ENCODE results near the gene TTF1. TPM values are rescaled to one million over a fixed set of nuclear protein-coding genes. Genes with fewer than 3 reads are reported as not detected.

Gene TTF1
- polyA plus RNA-seq, 1 experiment = 5.9 TPM

- TF ChIP-seq, protein P1, sequence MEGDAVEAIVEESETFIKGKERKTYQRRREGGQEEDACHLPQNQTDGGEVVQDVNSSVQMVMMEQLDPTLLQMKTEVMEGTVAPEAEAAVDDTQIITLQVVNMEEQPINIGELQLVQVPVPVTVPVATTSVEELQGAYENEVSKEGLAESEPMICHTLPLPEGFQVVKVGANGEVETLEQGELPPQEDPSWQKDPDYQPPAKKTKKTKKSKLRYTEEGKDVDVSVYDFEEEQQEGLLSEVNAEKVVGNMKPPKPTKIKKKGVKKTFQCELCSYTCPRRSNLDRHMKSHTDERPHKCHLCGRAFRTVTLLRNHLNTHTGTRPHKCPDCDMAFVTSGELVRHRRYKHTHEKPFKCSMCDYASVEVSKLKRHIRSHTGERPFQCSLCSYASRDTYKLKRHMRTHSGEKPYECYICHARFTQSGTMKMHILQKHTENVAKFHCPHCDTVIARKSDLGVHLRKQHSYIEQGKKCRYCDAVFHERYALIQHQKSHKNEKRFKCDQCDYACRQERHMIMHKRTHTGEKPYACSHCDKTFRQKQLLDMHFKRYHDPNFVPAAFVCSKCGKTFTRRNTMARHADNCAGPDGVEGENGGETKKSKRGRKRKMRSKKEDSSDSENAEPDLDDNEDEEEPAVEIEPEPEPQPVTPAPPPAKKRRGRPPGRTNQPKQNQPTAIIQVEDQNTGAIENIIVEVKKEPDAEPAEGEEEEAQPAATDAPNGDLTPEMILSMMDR (IDR thresholded peaks at IDR 0.05; ENCODE audit: insufficient read depth, low read depth, low read length) = no peak
- Histone ChIP-seq H3K27me3 (ENCODE audit: control insufficient read depth, insufficient read depth, low read length) (no peaks in the 10 kb centered on the region), H3K36me3 (ENCODE audit: control insufficient read depth, insufficient read depth, low read length) (peaks cover 15% of the 10 kb centered on the region), H3K4me3 (ENCODE audit: low read depth, low read length) (no peak overlapping the region)
- POLR2A ChIA-PET = no interaction called here
- CTCF ChIA-PET = no interaction called here
- no peak for DNase-seq (ENCODE audit: low read depth)
These were observed 73.1 kb downstream of the TTF1 start for GRCh38 chr9:132333556-132333955.

GRCh38 chr9:132328580-132328979 is 78.1 kb downstream of the TTF1 start:
- Histone ChIP-seq H3K36me3 (ENCODE audit: control insufficient read depth, insufficient read depth, low read length) (peaks cover 12% of the 10 kb centered on the region), H3K27me3 (ENCODE audit: control insufficient read depth, insufficient read depth, low read length) (no peaks in the 10 kb centered on the region), H3K4me3 (ENCODE audit: low read depth, low read length) (no peak overlapping the region)
- ChIA-PET POLR2A (no interaction called here), CTCF (no interaction called here)
- TF ChIP-seq, protein P1 (IDR thresholded peaks at IDR 0.05; ENCODE audit: insufficient read depth, low read depth, low read length) = no peak
- no peak for DNase-seq (ENCODE audit: low read depth)

DNA sequence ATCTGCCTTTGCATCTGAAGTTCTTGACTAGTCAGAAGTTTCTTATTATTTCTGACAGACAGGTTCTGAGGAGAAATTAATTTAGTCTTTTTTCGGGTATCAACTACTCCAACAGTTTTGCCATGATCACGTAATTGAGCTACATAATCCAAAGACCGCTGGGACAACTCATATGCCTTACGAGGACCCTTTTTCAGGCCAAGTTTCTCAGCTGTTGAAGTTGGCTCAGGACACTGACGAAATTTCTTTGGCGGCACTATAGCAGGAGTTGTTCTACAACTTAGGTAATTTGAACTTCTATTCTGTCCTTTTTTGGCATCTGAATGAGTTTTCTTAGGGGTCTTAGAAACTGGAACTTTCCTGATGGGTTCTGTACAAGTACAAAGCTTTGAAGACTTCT is 79.1 kb downstream of the TTF1 start:
- TF ChIP-seq, protein P1 (IDR thresholded peaks at IDR 0.05; ENCODE audit: insufficient read depth, low read depth, low read length) = no peak
- Histone ChIP-seq H3K4me3 (ENCODE audit: low read depth, low read length) (no peak overlapping the region), H3K27me3 (ENCODE audit: control insufficient read depth, insufficient read depth, low read length) (no peaks in the 10 kb centered on the region), H3K36me3 (ENCODE audit: control insufficient read depth, insufficient read depth, low read length) (peaks cover 14% of the 10 kb centered on the region)
- ChIA-PET CTCF (no interaction called here), POLR2A (no interaction called here)
- DNase-seq (ENCODE audit: low read depth) = no peak

Small RNA genes lying within 50 kb of the gene (small RNA-seq; reads per million reads assigned to genes)
- not detected for gene RNU5D-2P (ENCODE audit: insufficient read length, low read depth, low replicate concordance)

Other genes with a start within 250 kb of the TTF1 start
- gene NTNG2, start 244.8 kb downstream of the TTF1 start, polyA plus RNA-seq (2011; rRNA removed) = 0.44 and 0.74 TPM in 2 replicates
- gene SETX, start 51.9 kb downstream of the TTF1 start, polyA plus RNA-seq (2011; rRNA removed) = 15.3 and 24.4 TPM in 2 replicates
- gene CFAP77, start 3.4 kb upstream of the TTF1 start, polyA plus RNA-seq (2011; rRNA removed) = not detected in 2 replicates
- gene BARHL1, start 175.8 kb upstream of the TTF1 start, polyA plus RNA-seq (2011; rRNA removed) = not detected in 2 replicates